NCI-H1417 treated with DMSO at 0.1 percent for 48 hours (cell line): Measurements from ENCODE around the gene ENTR1.
"Not testable (repeated sequence)": the region's sequence is repeated elsewhere in the genome, so short reads cannot be mapped to it uniquely, and the experiment has no call there.

Source experiments
- DNase-seq: peaks from one replicate; lab custom pipeline; 2025; lab: John Stamatoyannopoulos, UW

The ENTR1 gene

GRCh38 chr9:136419092-136419420 lies 8.6 kb upstream of the ENTR1 start:
- no peak for DNase-seq

DNA sequence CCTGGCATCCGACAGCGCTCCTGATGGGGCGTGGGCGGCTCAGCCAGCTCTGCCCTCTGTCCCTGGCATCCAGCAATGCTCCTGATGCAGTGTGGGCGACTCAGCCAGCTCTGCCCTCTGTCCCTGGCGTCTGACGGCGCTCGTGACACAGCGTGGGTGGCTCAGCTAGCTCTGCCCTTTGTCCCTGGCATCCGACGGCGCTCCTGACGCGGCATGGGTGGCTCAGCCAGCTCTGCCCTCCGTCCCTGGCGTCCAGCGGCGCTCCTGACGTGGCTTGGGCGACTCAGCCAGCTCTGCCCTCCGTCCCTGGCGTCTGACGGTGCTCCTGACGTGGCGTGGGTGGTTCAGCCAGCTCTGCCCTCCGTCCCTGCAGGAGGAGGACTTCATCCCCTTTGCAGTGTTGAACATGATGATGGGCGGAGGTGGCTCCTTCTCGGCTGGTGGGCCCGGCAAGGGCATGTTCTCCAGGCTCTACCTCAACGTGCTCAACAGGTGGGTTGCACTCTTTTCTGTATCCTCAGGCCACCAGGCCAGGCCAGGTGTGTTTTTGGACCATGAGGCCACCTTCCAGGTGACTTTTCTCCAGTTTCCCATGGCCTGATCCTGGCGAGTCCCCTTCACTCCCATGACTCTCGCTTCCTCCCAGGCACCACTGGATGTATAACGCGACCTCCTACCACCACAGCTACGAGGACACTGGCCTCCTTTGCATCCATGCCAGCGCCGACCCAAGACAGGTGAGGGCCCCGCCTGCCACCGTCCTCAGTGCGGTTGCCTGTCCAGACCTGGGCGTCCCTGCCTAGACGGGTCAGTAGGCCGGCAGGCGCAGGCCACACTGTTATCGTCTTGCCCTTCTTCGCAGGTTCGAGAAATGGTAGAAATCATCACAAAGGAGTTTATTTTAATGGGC lies 8.0 kb upstream of the ENTR1 start:
- DNase-seq = no peak

DNA sequence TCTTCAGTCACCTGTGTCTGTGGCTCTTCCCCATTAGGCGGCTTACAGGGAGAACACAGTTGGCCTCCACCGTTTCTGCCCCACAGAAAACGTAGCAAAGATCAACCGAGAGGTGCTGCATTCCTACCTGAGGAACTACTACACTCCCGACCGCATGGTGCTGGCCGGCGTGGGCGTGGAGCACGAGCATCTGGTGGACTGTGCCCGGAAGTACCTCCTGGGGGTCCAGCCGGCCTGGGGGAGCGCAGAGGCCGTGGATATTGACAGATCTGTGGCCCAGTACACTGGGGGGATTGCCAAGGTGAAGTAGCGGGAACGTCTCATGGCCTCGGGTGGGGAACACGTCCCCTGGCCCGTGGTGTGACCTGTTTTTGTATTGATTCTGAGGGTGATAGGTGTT lies 6.5 kb upstream of the ENTR1 start:
- no peak for DNase-seq

DNA sequence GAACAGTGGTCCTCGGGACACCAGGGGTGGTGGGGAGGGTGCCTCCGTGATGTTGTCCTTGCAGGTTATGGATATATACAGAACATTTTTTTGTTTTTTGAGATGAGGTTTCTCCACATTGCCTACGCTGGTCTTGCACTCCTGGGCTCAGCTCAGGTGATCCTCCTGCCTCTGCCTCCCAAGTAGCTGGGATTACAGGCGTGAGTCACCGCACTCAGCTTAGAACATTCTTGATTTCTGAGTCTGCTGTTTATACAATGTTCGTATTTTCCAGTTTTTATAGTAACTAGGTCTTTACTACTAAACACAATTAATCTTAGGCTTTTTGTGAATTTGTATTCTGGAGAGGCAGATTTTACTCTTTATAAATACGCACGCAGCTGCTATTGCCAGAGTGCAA lies 6.0 kb upstream of the ENTR1 start:
- no peak for DNase-seq

- DNase-seq = no peak
Measured at GRCh38 chr9:136412962-136413361, 2.5 kb upstream of the ENTR1 start.

DNA sequence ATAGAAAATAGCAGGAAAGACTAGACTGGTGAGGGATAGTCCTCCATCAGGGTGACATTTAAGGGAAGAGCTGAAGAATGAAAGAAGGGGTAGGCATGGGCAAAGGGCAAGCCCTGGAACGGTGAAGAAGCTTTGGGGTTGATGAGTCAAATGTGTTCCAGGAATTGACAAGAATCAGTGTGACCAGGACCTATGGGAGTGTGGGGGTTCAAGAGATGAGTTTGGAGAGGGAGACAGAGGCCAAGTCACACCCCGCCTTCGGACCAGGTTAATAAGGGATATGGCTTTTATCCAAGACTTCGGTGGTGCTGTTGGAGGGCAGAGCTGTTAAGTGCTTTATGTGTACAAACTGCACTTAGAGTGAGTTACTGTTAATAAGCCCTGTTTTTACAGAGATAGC lies 964 bp upstream of the ENTR1 start:
- no peak for DNase-seq

DNA sequence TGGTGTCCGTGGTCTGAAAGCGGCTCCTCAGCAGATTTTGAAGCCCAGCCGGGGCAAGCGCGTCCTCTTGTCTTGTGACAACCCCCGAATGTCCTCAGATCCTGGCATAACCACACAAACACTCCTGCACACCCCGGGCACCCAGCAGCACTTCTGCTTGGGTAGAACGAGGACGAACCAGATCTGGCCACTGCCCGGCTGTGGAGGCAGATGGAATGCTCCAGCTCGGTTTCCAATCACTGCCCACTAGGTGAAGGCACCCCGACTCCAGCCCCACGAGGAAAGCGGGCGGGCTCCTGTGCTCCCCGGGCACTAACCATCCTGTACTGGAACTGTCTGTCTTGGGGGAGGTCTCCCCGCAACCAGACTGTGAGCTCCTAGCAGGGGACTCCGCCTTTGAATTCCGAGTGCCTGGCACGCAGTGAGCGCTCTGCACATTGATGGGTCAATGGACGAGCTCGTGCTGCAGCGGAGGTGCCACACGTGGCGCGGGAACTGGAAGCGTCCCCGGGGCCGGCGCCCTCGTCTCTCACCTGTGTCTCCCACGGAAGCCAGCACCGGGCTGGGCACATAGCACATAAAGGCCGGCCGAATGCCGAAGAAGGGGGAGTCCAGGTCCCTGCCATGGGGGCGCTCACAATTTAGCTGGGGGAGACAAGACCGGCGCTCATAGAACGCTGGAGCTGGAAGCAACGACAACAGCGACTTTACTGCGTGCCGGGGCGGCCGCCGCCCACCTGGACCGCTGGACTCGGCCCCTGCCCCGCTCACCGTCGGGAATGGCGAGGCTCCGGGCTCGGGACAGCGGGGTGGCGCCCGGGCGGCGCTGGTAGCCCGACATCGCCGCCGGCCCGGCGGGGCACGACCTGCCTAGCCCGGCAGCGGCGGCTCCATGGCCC lies 608 bp downstream of the ENTR1 start:
- no peak for DNase-seq

GRCh38 chr9:136407911-136408310 lies 2.5 kb downstream of the ENTR1 start:
- DNase-seq = no peak

- not testable (repeated sequence) for DNase-seq
Measured at GRCh38 chr9:136407061-136407460, 3.4 kb downstream of the ENTR1 start.

DNA sequence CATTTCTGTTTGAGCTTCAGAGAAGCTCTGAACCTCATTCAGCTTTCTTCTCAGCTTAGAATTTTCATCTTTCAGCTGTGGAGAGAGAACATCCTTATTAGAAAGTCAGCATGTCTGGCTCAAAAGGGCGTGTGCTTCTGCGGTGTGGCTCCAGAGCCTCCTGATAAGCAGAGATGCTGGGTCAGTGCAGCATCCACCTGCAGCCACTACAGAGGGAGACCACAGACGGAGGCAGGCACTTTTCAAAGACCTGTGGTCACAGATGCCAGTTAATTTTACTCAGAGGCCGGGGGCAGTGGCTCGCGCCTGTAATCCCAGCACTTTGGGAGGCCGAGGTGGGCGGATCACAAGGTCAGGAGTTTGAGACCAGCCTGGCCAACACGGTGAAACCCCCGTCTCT lies 4.5 kb downstream of the ENTR1 start:
- not testable (repeated sequence) for DNase-seq

DNA sequence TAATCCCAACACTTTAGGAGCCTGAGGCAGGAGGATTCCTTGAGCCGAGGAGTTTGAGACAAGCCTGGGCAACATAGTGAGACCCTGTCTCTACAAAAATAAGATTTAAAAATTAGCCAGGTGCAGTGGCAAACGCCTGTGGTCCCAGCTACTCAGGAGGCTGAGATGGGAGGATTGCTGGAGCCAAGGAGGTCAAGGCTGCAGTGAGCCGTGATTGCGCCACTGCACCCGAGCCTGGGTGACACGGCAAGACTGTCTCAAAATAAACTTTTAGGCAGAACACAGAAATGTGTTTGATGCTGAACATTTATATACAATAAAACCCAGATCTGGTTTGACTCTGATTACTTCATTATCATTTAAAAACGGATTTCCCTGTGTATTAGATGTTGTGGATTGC lies 4.9 kb downstream of the ENTR1 start:
- no peak for DNase-seq

GRCh38 chr9:136404801-136405136 lies 5.6 kb downstream of the ENTR1 start:
- no peak for DNase-seq

DNA sequence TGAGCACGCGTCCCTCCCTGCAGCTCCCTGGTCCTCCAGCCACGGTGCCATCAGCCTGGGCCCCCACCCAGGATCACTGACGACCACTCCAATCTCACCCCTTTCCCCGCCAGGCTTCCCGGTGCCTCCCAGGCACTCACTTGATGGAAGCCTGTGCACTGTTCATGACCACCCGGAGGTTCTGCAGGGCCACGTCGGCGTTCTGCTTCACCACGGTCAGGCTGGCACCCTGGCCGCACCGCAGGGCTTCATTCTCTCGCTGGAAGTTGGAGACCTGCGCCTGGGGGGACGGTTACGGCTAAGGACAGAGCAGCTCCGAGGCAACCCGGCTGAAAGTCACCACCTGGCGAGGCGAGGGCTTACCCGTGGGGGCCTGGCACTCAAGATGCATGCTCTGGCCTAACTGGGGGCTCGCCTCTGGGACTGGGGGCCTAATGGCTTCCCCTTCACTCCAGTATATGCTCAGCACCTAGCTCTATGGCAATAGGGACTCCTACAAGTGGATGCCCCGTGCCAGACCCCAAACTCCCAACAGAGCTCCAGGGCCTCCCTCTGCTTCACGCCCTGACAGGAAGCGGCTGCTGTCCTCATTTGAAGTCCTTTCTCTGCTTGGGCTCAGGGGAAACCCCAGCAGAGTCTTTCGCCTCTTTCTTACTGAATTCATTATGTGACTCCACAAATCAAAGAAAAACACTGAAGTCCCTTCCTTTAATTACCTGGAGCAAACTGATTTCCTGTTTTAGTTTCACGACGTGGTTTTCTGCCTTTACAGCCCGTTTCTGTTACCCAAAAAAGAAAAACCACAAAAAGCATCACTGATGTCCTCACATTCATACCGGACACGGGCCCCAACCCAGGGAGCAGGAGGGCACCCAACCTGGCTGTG lies 6.3 kb downstream of the ENTR1 start:
- DNase-seq = no peak

GRCh38 chr9:136403538-136403914 lies 6.9 kb downstream of the ENTR1 start:
- no peak for DNase-seq

DNA sequence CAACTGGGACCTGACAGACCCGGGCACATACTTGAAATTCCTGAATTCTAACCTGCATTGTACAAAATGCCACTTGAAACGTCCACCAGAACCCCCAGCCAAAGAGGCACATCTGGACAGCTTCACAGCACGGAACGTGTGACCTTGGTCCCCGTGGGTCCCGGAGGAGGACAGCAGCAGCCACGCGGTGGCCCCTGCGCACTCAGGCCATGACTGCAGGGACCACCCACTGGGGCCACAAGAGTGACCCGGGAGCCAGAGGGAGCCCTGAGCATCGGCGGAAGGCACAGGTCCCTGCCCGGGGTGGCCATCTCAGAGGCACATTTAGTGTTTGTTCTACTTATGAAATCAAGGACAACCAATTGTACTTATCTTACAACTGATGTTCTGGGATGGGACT lies 8.3 kb downstream of the ENTR1 start:
- no peak for DNase-seq

DNA sequence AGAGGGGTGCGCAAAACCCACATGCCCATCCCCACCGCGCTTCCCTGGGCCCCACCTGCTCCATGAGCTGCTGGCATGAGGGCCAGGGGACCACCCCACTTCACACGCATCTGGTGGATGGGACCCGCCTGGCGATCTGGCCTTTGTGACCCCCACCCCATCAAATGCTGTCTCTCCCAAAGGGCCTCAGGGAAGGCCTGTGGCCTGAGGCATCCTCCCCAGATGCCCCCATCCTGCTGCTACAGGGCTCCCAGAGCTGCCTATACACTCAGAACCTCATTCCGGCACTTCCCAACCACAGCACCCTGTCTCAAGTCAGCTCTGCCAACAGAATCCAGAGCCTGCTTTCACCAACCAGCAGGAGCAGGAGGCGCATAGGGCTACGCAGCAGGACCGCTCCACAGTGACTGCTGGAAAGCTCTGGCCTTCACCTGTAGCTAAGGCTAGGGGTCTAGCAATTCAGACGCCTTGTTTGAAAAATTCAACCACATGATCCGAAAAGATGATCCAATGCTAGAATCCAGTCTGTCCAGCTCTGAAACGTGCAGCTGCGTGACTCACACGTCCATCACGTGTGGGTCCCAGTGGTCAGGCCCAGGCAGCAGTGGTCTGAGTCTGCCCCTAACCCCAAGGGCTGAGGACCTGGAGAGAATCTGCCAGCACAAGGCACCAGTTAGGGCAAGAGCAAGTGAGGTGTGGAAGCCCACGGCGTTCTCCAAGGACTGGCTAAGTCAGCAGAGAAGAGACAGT lies 9.1 kb downstream of the ENTR1 start:
- DNase-seq = no peak

GRCh38 chr9:136400038-136400834 lies 10.2 kb downstream of the ENTR1 start, which contains the start of gene SNAPC4:
SNAPC4 (minus strand) TSS chr9:136400170; CDS start chr9:136398428, 1,742 bp downstream.
- peak; percentile 71 for DNase-seq

- no peak for DNase-seq
Measured at GRCh38 chr9:136399176-136400037, 11.0 kb downstream of the ENTR1 start.

DNA sequence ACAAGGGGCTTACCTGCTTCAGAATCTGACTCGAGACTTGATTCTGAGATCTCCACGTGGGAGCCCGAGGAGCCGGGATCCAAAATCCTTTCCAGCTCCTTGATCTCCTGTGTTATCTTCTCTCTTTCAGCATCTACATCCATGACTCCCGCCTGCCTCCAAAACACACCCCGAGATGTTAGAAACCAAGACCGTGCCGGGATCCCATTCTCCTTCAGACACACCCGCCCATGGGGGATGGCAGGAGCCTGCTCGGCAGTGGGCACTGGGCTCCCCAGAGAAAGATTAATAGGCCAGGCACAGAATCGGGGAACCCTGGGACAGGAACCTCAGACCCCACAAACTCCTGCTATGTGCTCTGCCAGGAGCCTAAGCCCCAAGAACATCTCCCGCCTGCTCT lies 12.1 kb downstream of the ENTR1 start:
- no peak for DNase-seq

DNA sequence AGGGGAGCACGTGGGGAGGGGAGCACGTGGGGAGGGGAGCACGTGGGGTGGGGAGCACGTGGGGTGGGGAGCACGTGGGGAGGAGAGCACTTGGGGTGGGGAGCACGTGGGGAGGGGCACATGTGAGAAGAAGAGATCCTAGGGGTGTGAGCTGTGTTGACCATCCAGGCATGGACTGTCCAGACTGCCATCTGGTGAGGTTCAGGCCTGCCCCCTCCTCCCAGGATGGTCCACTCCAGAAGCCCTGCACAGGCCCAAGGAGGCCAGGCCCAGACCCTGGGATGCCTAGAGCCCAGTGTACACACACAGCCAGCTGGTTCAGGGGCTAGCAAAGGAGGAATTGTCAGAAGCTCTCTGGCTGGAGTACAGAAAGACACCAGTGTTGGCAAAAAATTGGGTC lies 12.8 kb downstream of the ENTR1 start:
- no peak for DNase-seq
